Upper lobe of left lung (tissue), 4 donors: ENCODE results near the gene MYO19.

Source experiments
- POLR2A ChIP-seq, 4 donors: fragments of 450-650 bp; IDR thresholded peaks; one replicate each; pipeline ENCODE4 v1.5.1; 2016 to 2017; ENCODE audit warnings: antibody characterized with exemption in 4 of 4, mild to moderate bottlenecking in 2 of 4
- POLR2AphosphoS5 ChIP-seq, 2 donors: sonication (generic); formaldehyde crosslinking; IDR thresholded peaks; one replicate each; pipeline ENCODE4 v1.5.1; 2017; ENCODE audit warnings: antibody characterized with exemption in 2 of 2
- TF ChIP-seq, protein P1 (sequence below), 6 experiments: fragments of 450-650 bp in 4 of 6; fragments of 200-600 bp in 2 of 6; sonication (generic) in 2 of 6; IDR thresholded peaks; one replicate each; pipeline ENCODE4 v1.5.1; 2016 to 2019; ENCODE audit warnings: antibody characterized with exemption in 6 of 6

- TF ChIP-seq, protein P1, sequence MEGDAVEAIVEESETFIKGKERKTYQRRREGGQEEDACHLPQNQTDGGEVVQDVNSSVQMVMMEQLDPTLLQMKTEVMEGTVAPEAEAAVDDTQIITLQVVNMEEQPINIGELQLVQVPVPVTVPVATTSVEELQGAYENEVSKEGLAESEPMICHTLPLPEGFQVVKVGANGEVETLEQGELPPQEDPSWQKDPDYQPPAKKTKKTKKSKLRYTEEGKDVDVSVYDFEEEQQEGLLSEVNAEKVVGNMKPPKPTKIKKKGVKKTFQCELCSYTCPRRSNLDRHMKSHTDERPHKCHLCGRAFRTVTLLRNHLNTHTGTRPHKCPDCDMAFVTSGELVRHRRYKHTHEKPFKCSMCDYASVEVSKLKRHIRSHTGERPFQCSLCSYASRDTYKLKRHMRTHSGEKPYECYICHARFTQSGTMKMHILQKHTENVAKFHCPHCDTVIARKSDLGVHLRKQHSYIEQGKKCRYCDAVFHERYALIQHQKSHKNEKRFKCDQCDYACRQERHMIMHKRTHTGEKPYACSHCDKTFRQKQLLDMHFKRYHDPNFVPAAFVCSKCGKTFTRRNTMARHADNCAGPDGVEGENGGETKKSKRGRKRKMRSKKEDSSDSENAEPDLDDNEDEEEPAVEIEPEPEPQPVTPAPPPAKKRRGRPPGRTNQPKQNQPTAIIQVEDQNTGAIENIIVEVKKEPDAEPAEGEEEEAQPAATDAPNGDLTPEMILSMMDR (IDR thresholded peaks at IDR 0.05) = no peak
- TF ChIP-seq POLR2A (IDR thresholded peaks at IDR 0.05) = no peak
- no peak for TF ChIP-seq POLR2AphosphoS5 (IDR thresholded peaks at IDR 0.05)
These were observed 33.9 kb downstream of the MYO19 start for GRCh38 chr17:36500745-36501225.
